GM23248 (cell line): ENCODE results near the gene TTC28. TPM values are rescaled to one million over a fixed set of nuclear protein-coding genes. Genes with fewer than 3 reads are reported as not detected.

Experiments
- DNase-seq: peaks from one replicate; pipeline ENCODE4 v3.0.0-alpha.2; 2015
- H2AFZ ChIP-seq: fragments of 200-600 bp; sonication (generic); 2 replicates; pipeline ENCODE4 v1.6.1; 2016; ENCODE audit warnings: antibody characterized with exemption
- H3F3A ChIP-seq: fragments of 200-600 bp; sonication (generic); 2 replicates; pipeline ENCODE4 v1.6.1; 2016; ENCODE audit warnings: mild to moderate bottlenecking, antibody characterized with exemption, mixed run types; ENCODE audit not compliant: insufficient read depth
- H3K27ac ChIP-seq: fragments of 200-600 bp; sonication (generic); 2 replicates; pipeline ENCODE4 v1.5.1; 2016; ENCODE audit warnings: mild to moderate bottlenecking
- H3K27me3 ChIP-seq: fragments of 200-600 bp; sonication (generic); replicated peaks from 2 replicates; pipeline ENCODE4 v1.6.1; 2016; ENCODE audit warnings: mild to moderate bottlenecking; ENCODE audit not compliant: insufficient read depth
- H3K36me3 ChIP-seq: fragments of 200-600 bp; sonication (generic); 2 replicates; pipeline ENCODE4 v1.6.1; 2016; ENCODE audit warnings: low read depth, mild to moderate bottlenecking
- H3K4me1 ChIP-seq: fragments of 200-600 bp; sonication (generic); 2 replicates; pipeline ENCODE4 v1.6.1; 2016; ENCODE audit warnings: mild to moderate bottlenecking; ENCODE audit not compliant: insufficient read depth
- H3K4me2 ChIP-seq: fragments of 200-600 bp; sonication (generic); one replicate; pipeline ENCODE4 v1.6.1; 2016; ENCODE audit warnings: mild to moderate bottlenecking; ENCODE audit not compliant: unreplicated experiment
- H3K4me3 ChIP-seq: fragments of 200-600 bp; sonication (generic); 2 replicates; pipeline ENCODE4 v1.5.1; 2016; ENCODE audit warnings: mild to moderate bottlenecking
- H3K79me2 ChIP-seq: fragments of 200-600 bp; sonication (generic); 2 replicates; pipeline ENCODE4 v1.6.1; 2016; ENCODE audit warnings: mild to moderate bottlenecking; ENCODE audit not compliant: insufficient read depth
- H3K9ac ChIP-seq: fragments of 200-600 bp; sonication (generic); 2 replicates; pipeline ENCODE4 v1.6.1; 2016; ENCODE audit warnings: mild to moderate bottlenecking
- H3K9me2 ChIP-seq: fragments of 200-600 bp; sonication (generic); 2 replicates; pipeline ENCODE4 v1.6.1; 2016; ENCODE audit warnings: mixed run types, mild to moderate bottlenecking, moderate library complexity; ENCODE audit not compliant: insufficient read depth
- H3K9me3 ChIP-seq: fragments of 200-600 bp; sonication (generic); one replicate; pipeline ENCODE4 v1.6.1; 2017; ENCODE audit warnings: low read depth
- H4K20me1 ChIP-seq: fragments of 200-600 bp; sonication (generic); 2 replicates; pipeline ENCODE4 v1.6.0; 2016; ENCODE audit not compliant: insufficient read depth
- EZH2 ChIP-seq: fragments of 200-600 bp; sonication (generic); IDR thresholded peaks from 2 replicates; pipeline ENCODE4 v1.6.1; 2018; ENCODE audit warnings: antibody characterized with exemption, mild to moderate bottlenecking; ENCODE audit not compliant: insufficient read depth, poor library complexity, severe bottlenecking
- EZH2phosphoT487 ChIP-seq: fragments of 200-600 bp; sonication (generic); IDR thresholded peaks from 2 replicates; pipeline ENCODE4 v1.6.1; 2018; ENCODE audit warnings: antibody characterized with exemption, moderate library complexity, mild to moderate bottlenecking, low read depth; ENCODE audit not compliant: insufficient read depth
- WGBS, 2 experiments: methylation state at CpG; one replicate each; pipeline ENCODE4 v1.1.6; 2015 to 2017; ENCODE audit warnings: low lambda C conversion rate in 2 of 2, low coverage in 1 of 2; ENCODE audit errors: missing lambda C conversion rate in 2 of 2; 5-methylcytosine and 5-hydroxymethylcytosine counted together
- in situ Hi-C: fragments of 300-500 bp; cut with MboI; formaldehyde crosslinking; loops from 2 replicates; pipeline ENCODE4 v1.15.0; 2020
- polyA plus RNA-seq: library from polyadenylated mRNA; unstranded; fragments of >200 nt; fragmentation: Nextera tagmentation; extraction: Ambion mirVana; gene quantifications from 2 replicates; pipeline ENCODE4 v1.2.1, GENCODE V29; 2016
- total RNA-seq: library from RNA; depleted of rRNA; stranded (reverse); fragments of >200 nt; shearing (Covaris generic); gene quantifications from 2 replicates; pipeline ENCODE4 v1.2.3, GENCODE V29; 2014

Gene TTC28
- total and polyA plus RNA-seq, 2 experiments from 2014 or later, result 12.5 to 41.9 TPM

DNA sequence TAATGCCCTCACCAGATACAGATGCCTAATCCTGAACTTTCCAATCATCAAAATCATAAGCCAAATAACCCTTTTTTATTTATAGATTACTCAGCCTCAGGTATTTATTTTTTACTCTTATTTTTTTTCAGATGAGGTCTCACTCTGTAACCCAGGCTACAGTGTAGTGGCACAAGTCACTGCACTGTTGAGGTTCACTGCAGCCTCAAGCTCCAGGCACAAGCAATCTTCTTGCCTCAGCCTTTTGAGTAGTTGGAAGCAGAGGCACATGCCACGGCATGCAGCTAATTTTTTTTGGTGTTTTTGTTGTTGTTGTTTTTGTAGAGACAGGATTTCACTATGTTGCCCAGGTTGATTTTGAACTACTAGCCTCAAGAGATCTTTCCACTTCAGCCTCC, 49.5 kb downstream of the TTC28 start:
- Histone ChIP-seq H3K4me3 (no peak overlapping the region), H3K27ac (no peak overlapping the region), H3K9me2 (no peaks in the 10 kb centered on the region), H4K20me1 (no peaks in the 10 kb centered on the region), H3K79me2 (no peaks in the 10 kb centered on the region), H3K36me3 (no peaks in the 10 kb centered on the region), H3K4me1 (no peaks in the 10 kb centered on the region), H3K4me2 (no peak overlapping the region), H3K9me3 (no peaks in the 10 kb centered on the region), H3K9ac (no peak overlapping the region), H3F3A (no peaks in the 10 kb centered on the region), H2AFZ (no peak overlapping the region), H3K27me3 (no peaks in the 10 kb centered on the region)
- in situ Hi-C loops, result no loop called here
- no peak for DNase-seq
- 65 to 67% methylated on average over 1 of the region's 1 CpG for WGBS, 2 experiments
- no peak for TF ChIP-seq EZH2
- TF ChIP-seq EZH2phosphoT487, result no peak

GRCh38 chr22:28629420-28630176, 50.0 kb downstream of the TTC28 start:
- Histone ChIP-seq H2AFZ (no peak overlapping the region), H3K9me2 (no peaks in the 10 kb centered on the region), H3K9ac (no peak overlapping the region), H3K4me2 (no peak overlapping the region), H3K27ac (no peak overlapping the region), H3F3A (no peaks in the 10 kb centered on the region), H3K4me1 (no peaks in the 10 kb centered on the region), H3K9me3 (no peaks in the 10 kb centered on the region), H4K20me1 (no peaks in the 10 kb centered on the region), H3K27me3 (no peaks in the 10 kb centered on the region), H3K79me2 (no peaks in the 10 kb centered on the region), H3K4me3 (no peak overlapping the region), H3K36me3 (no peaks in the 10 kb centered on the region)
- DNase-seq, result peak; percentile 9
- TF ChIP-seq EZH2phosphoT487, result no peak
- TF ChIP-seq EZH2, result no peak
- 96 to 97% methylated on average over 4 of the region's 4 CpGs for WGBS, 2 experiments
- in situ Hi-C loops, result no loop called here

- 91 to 100% methylated on average over 1 of the region's 1 CpG for WGBS, 2 experiments
- Histone ChIP-seq H3K79me2 (no peaks in the 10 kb centered on the region), H3K9me2 (no peaks in the 10 kb centered on the region), H3K9ac (no peak overlapping the region), H3K4me3 (no peak overlapping the region), H3K27me3 (no peaks in the 10 kb centered on the region), H2AFZ (no peak overlapping the region), H3F3A (no peaks in the 10 kb centered on the region), H3K36me3 (no peaks in the 10 kb centered on the region), H3K4me2 (no peak overlapping the region), H4K20me1 (no peaks in the 10 kb centered on the region), H3K9me3 (no peaks in the 10 kb centered on the region), H3K27ac (no peak overlapping the region), H3K4me1 (no peaks in the 10 kb centered on the region)
- in situ Hi-C loops, result no loop called here
- no peak for TF ChIP-seq EZH2
- TF ChIP-seq EZH2phosphoT487, result no peak
- DNase-seq, result no peak
These were observed 50.9 kb downstream of the TTC28 start for GRCh38 chr22:28628766-28629165.

GRCh38 chr22:28627791-28628190, 51.8 kb downstream of the TTC28 start:
- no peak overlapping the region for H2AFZ ChIP-seq
- no peak overlapping the region for H3K9ac ChIP-seq
- no peaks in the 10 kb centered on the region for H4K20me1 ChIP-seq
- H3K4me3 ChIP-seq, result no peak overlapping the region
- H3K27me3 ChIP-seq, result no peaks in the 10 kb centered on the region
- no peaks in the 10 kb centered on the region for H3K4me1 ChIP-seq
- H3K27ac ChIP-seq, result no peak overlapping the region
- TF ChIP-seq EZH2 (no peak), EZH2phosphoT487 (no peak)
- H3K36me3 ChIP-seq, result no peaks in the 10 kb centered on the region
- no peaks in the 10 kb centered on the region for H3K79me2 ChIP-seq
- H3K9me3 ChIP-seq, result no peaks in the 10 kb centered on the region
- no peak overlapping the region for H3K4me2 ChIP-seq
- DNase-seq, result no peak
- in situ Hi-C loops, result no loop called here
- no peaks in the 10 kb centered on the region for H3K9me2 ChIP-seq
- H3F3A ChIP-seq, result no peaks in the 10 kb centered on the region
